Measurements from ENCODE around the gene NLRC3. TPM values are rescaled to one million over a fixed set of nuclear protein-coding genes. Genes with fewer than 3 reads are reported as not detected.
A peak's percentile ranks its signal among the peaks of the same experiment; 100 is the strongest.

The NLRC3 gene, protein sequence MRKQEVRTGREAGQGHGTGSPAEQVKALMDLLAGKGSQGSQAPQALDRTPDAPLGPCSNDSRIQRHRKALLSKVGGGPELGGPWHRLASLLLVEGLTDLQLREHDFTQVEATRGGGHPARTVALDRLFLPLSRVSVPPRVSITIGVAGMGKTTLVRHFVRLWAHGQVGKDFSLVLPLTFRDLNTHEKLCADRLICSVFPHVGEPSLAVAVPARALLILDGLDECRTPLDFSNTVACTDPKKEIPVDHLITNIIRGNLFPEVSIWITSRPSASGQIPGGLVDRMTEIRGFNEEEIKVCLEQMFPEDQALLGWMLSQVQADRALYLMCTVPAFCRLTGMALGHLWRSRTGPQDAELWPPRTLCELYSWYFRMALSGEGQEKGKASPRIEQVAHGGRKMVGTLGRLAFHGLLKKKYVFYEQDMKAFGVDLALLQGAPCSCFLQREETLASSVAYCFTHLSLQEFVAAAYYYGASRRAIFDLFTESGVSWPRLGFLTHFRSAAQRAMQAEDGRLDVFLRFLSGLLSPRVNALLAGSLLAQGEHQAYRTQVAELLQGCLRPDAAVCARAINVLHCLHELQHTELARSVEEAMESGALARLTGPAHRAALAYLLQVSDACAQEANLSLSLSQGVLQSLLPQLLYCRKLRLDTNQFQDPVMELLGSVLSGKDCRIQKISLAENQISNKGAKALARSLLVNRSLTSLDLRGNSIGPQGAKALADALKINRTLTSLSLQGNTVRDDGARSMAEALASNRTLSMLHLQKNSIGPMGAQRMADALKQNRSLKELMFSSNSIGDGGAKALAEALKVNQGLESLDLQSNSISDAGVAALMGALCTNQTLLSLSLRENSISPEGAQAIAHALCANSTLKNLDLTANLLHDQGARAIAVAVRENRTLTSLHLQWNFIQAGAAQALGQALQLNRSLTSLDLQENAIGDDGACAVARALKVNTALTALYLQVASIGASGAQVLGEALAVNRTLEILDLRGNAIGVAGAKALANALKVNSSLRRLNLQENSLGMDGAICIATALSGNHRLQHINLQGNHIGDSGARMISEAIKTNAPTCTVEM
- not detected in 2 replicates for total RNA-seq (2012; rRNA removed)

DNA sequence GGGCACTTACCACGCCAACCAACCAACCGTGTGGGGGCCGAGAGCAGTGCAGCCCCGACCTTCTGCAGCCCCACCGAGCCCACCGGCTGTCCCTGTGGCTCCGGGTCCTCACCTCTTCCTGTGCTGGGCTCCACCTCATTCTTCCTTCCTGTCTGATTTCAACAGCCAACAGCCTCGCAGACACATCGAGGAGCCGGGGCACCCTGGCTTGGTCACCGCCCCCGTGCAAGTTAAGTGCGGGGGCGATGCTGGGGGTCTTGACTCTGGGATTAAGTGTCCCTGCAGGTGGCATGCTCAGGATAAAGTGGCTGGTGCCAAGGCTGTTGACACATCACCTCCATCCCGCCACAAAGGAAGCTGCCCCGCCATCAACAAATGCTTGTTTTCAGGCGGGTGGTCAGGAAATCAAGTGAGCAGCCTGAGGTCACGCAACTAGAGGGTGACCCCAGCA, at the start of gene NLRC3:
NLRC3 (minus strand) TSS at position 102 of the 451 bp plus-strand sequence. CDS start 12,367 bp downstream, outside the sequence.
- no peak within 1 kb of the TSS for H3K9ac ChIP-seq (ENCODE audit: low read depth, low read length)
- peaks cover 4% of the 10 kb centered on the region for H3K4me1 ChIP-seq (ENCODE audit: control insufficient read depth, insufficient read depth, low read length)
- no peak within 1 kb of the TSS for H3K4me2 ChIP-seq (ENCODE audit: low read length)
- no peaks in the 10 kb centered on the region for H3K27me3 ChIP-seq (ENCODE audit: control insufficient read depth, insufficient read depth, low read length)
- H3K36me3 ChIP-seq (ENCODE audit: insufficient read depth, low read length): no peaks in the 10 kb centered on the region
- H3K4me3 ChIP-seq (ENCODE audit: low read length): no peak within 1 kb of the TSS
- no peaks in the 10 kb centered on the region for H3K9me3 ChIP-seq (replicated peaks; ENCODE audit: low read length)

DNA sequence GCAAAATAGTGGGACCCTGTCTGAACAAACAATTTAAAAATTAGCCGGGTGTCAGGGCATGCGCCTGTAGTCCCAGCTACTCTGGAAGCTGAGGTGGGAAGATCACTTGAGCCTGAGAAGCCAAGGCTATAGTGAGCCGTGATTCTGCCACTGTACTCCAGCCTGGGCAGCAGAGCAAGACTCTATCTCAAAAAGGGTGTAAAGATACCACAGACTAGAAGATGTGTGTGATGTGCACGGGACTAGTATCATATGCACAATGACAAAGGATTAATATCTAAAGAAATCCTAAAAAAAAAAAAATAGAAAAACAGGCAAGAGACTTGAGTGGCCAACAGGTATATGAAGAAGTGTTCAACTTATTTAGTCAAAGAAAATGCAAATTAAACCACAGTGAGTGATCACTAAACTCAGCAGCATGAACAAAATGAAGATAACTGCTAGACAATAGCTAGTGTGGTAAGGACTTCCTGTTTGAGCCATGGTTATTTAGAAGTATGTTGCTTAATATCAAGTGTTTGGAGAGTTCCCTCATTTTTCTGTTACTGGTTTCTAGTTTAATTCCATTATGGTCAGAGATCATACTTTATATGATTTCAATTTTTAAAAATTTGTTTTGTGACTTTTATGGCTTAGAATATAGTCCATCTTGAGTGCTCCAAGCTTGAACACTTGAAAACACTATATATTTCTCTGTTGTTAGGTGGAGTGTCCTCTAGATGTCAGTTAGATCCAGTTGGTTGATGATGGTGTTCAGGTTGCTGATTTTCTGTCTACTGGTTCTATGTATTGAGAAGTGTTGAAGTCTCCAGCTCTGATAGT, 48.9 kb upstream of the NLRC3 start:
- Histone ChIP-seq H3K4me1 (ENCODE audit: control insufficient read depth, insufficient read depth, low read length) (no peaks in the 10 kb centered on the region), H3K4me2 (ENCODE audit: low read length) (no peak overlapping the region), H3K36me3 (ENCODE audit: insufficient read depth, low read length) (no peaks in the 10 kb centered on the region), H3K27me3 (ENCODE audit: control insufficient read depth, insufficient read depth, low read length) (no peaks in the 10 kb centered on the region), H3K9ac (ENCODE audit: low read depth, low read length) (no peak overlapping the region), H3K4me3 (ENCODE audit: low read length) (no peak overlapping the region), H3K9me3 (replicated peaks; ENCODE audit: low read length) (no peaks in the 10 kb centered on the region)

DNA sequence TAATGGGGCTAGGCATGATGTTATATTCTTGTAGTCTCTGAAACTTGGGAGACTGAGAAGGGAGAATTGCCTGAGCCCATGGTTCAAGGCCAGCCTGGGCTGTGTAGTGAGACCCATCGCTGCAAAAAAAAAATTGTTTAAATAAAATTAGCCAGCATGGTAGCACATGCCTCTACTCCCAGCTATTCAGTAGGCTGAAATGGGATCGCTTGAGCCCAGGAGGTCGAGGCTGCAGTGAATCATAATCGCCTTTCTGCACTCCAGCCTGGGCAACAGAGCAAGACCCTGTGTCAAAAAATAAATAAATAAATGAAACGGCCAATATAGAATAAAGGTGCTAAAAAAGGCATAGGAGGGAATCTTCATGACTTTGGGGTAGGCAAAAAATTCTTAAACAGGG, 48.1 kb upstream of the NLRC3 start:
- no peak overlapping the region for H3K4me3 ChIP-seq (ENCODE audit: low read length)
- H3K9ac ChIP-seq (ENCODE audit: low read depth, low read length): no peak overlapping the region
- no peaks in the 10 kb centered on the region for H3K27me3 ChIP-seq (ENCODE audit: control insufficient read depth, insufficient read depth, low read length)
- no peaks in the 10 kb centered on the region for H3K36me3 ChIP-seq (ENCODE audit: insufficient read depth, low read length)
- no peaks in the 10 kb centered on the region for H3K4me1 ChIP-seq (ENCODE audit: control insufficient read depth, insufficient read depth, low read length)
- no peaks in the 10 kb centered on the region for H3K9me3 ChIP-seq (replicated peaks; ENCODE audit: low read length)
- H3K4me2 ChIP-seq (ENCODE audit: low read length): no peak overlapping the region

DNA sequence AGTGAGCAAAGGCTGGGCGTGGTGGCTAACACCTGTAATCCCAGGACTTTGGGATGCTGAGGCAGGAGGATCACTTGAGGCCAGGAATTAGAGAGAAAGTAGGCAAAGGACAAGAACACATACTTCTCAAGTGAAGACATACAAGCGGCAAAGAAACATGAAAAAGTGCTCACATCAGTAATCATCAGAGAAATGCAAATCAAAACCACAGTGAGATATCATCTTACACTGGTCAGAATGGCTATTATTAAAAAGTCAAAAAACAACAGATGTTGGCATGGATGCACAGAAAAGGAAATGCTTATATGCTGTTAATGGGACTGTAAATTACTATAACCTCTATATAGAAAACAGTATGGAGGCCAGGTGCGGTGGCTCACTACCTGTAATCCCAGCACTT, 46.4 kb upstream of the NLRC3 start:
- no peaks in the 10 kb centered on the region for H3K9me3 ChIP-seq (replicated peaks; ENCODE audit: low read length)
- H3K4me2 ChIP-seq (ENCODE audit: low read length): no peak overlapping the region
- H3K36me3 ChIP-seq (ENCODE audit: insufficient read depth, low read length): no peaks in the 10 kb centered on the region
- H3K9ac ChIP-seq (ENCODE audit: low read depth, low read length): no peak overlapping the region
- no peaks in the 10 kb centered on the region for H3K4me1 ChIP-seq (ENCODE audit: control insufficient read depth, insufficient read depth, low read length)
- no peak overlapping the region for H3K4me3 ChIP-seq (ENCODE audit: low read length)
- no peaks in the 10 kb centered on the region for H3K27me3 ChIP-seq (ENCODE audit: control insufficient read depth, insufficient read depth, low read length)

DNA sequence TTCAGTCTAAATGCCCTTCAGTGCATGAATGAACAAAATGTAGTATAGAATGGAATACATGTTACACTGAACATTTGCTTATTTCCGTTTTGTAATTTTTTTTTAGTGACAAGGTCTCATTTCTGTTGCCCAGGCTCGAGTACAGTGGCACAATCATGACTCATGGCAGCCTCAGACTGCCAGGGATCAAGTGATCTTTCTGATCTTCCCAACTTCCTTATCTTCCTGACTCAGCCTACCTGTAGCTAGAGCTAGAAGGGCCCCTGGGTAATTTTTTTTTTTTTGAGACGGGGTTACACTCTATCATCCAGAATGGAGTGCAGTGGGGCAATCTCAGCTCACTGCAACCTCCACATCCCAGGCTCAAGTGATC, 41.6 kb upstream of the NLRC3 start:
- H3K4me1 ChIP-seq (ENCODE audit: control insufficient read depth, insufficient read depth, low read length): no peaks in the 10 kb centered on the region
- no peaks in the 10 kb centered on the region for H3K9me3 ChIP-seq (replicated peaks; ENCODE audit: low read length)
- peaks cover 5% of the 10 kb centered on the region for H3K36me3 ChIP-seq (ENCODE audit: insufficient read depth, low read length)
- H3K4me3 ChIP-seq (ENCODE audit: low read length): no peak overlapping the region
- no peaks in the 10 kb centered on the region for H3K27me3 ChIP-seq (ENCODE audit: control insufficient read depth, insufficient read depth, low read length)
- H3K9ac ChIP-seq (ENCODE audit: low read depth, low read length): no peak overlapping the region
- no peak overlapping the region for H3K4me2 ChIP-seq (ENCODE audit: low read length)

DNA sequence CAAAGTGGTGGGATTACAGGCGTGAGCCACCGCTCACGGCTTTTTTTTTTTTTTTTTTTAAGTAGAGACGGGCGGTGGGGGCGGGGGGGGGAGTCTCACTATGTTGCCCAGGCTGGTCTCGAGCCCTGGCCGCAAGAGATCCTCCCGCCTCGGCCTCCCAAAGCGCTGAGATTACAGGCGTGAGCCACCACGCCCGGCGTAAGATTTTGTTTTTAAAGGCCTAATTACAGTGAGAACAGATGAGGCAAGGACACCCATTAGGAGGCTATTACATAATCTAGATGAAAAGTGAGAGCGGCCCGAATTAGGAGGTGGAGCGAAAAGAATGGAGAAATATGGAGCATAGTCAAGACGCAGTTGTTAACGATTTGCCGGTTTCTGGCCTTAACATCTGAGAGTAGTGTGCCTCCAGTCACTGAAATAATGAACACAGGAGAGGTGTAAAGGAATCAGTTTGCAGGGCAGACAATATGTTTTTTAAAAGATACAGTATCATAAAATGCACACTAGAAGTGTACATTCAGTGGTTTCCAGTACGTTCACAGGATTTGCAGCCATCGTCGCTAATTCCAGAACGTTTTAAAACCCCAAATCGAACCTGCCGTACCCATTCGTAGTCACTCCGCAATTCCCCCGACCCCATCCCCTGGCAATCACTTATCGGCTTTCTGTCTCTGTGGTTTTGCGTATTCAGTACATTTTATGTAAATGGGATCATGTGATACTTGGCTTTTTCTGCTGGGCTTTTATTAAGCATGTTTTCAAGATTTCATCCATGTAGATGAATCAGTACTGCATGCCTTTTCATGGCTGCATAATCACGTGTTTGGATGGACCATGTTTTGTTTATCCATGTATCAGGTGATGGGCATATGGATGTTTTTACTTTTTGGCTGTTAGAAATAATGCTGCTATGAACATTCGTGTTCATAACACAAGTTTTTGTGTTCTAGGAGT, 35.6 kb upstream of the NLRC3 start:
- H3K4me2 ChIP-seq (ENCODE audit: low read length): peak overlapping the region; percentile 89
- no peaks in the 10 kb centered on the region for H3K9me3 ChIP-seq (replicated peaks; ENCODE audit: low read length)
- H3K4me3 ChIP-seq (ENCODE audit: low read length): peak overlapping the region; percentile 99
- H3K4me1 ChIP-seq (ENCODE audit: control insufficient read depth, insufficient read depth, low read length): peaks cover 11% of the 10 kb centered on the region
- H3K36me3 ChIP-seq (ENCODE audit: insufficient read depth, low read length): peaks cover 9% of the 10 kb centered on the region
- H3K27me3 ChIP-seq (ENCODE audit: control insufficient read depth, insufficient read depth, low read length): no peaks in the 10 kb centered on the region
- H3K9ac ChIP-seq (ENCODE audit: low read depth, low read length): peak overlapping the region; percentile 97

DNA sequence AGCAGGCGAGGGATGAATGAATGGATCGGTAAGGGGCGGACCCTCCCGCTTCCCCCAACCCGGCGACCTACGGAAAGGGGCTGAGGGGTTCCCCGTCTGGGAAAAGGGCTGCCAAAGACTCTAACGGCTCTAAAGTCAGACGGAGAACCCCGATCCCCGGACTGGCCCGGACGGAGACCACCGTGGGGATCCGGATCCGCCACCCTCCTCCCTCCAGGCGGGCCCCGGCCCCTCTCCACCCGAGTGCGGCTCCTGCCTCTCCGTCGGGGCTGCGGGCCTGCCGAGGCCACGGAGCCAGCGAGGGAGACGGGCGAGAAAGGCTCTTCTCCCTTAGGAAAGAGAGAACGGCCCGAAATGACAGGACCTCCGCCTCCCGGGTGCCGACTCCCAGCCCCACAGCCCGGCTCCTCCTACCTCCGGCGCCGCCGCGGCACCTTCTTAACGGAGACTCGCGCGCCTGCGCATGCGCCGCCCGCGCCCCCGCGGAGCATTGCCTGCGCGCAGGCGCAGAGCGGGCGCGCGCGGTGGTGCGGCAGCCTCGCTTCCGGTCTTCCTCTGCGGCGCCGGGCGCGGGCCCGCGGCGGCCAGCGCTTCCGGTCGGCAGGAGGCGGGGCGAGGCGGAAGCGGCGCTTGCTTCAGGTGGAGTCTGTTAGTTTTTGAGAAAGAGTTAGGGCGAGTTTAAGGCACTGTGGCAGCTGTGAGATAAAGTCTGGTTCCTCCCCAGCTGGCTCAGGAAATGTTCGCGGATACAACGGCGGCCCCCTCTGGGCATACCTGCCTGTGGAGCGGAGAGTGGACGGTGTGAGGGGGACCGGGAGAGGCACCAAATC, 34.2 kb upstream of the NLRC3 start, which contains the start of gene SLX4:
SLX4 (minus strand) TSS at position 461 of the 830 bp plus-strand sequence. CDS start 2,642 bp downstream, outside the sequence.
- H3K27me3 ChIP-seq (ENCODE audit: control insufficient read depth, insufficient read depth, low read length): no peaks in the 10 kb centered on the region
- H3K9ac ChIP-seq (ENCODE audit: low read depth, low read length): peak within 1 kb of the TSS; percentile 97
- H3K4me2 ChIP-seq (ENCODE audit: low read length): peak within 1 kb of the TSS; percentile 96
- peaks cover 10% of the 10 kb centered on the region for H3K36me3 ChIP-seq (ENCODE audit: insufficient read depth, low read length)
- H3K9me3 ChIP-seq (replicated peaks; ENCODE audit: low read length): no peaks in the 10 kb centered on the region
- H3K4me3 ChIP-seq (ENCODE audit: low read length): peak within 1 kb of the TSS; percentile 99
- peaks cover 11% of the 10 kb centered on the region for H3K4me1 ChIP-seq (ENCODE audit: control insufficient read depth, insufficient read depth, low read length)

DNA sequence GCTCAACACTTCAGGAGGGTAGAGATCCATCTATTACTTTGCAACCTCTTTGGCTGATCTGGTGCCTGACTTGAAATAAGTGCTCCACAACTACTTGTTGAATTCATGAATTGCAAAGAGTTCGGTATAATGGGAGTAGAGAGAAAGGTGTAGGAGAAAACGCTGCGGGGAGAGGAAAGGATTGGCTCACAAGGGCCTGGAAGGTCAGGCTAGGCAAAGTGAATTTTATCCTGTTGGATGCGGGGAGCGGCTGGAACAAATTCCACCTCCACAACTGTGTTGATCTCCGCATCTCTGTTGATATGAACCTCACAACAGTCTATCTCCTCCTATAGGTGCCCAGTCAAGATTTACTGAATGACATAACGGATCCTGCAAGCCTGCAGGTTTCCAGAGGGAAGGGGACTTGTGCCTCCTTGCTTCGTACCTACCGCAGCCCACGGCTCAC, 33.5 kb upstream of the NLRC3 start:
- H3K4me2 ChIP-seq (ENCODE audit: low read length): peak overlapping the region; percentile 96
- peaks cover 11% of the 10 kb centered on the region for H3K4me1 ChIP-seq (ENCODE audit: control insufficient read depth, insufficient read depth, low read length)
- H3K36me3 ChIP-seq (ENCODE audit: insufficient read depth, low read length): peaks cover 13% of the 10 kb centered on the region
- no peaks in the 10 kb centered on the region for H3K9me3 ChIP-seq (replicated peaks; ENCODE audit: low read length)
- H3K9ac ChIP-seq (ENCODE audit: low read depth, low read length): peak overlapping the region; percentile 97
- H3K4me3 ChIP-seq (ENCODE audit: low read length): peak overlapping the region; percentile 99
- no peaks in the 10 kb centered on the region for H3K27me3 ChIP-seq (ENCODE audit: control insufficient read depth, insufficient read depth, low read length)

DNA sequence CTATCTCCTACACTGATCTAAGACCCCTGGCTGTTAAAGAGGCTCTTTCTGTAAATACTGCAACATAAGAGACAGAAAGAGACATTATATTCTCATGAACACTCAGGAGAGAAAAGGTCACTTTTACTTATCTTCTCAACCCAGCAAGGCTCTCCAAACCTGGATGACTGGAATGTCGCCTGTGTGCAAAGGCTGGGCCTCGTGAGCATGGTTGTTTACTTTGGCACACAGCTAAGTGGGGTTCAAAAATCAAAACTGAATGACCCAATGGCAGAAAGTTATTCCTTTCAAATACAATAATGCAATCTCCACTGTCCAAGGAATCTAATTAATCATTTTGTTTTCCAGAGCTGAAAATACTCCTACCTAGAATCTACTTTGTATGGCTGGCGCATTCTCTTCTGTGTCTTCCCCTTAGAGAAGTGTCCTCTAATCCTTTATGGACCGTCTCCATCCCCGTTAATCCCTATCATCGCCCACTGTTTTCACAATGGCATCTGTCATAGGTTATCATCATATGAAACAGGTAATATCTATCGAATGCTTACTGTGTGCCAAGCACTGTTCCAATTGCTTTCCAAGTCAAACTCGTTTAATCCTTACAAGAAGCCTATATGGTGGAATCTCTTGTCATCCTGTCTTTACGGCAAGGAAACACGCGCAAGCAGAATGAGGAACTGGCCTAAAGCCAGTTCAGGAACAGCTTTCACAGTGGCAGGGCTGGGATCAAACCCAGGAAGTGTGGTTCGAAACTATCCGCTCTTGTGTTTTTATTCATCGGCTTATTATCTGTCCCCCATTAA, 32.9 kb upstream of the NLRC3 start:
- H3K4me3 ChIP-seq (ENCODE audit: low read length): peak overlapping the region; percentile 99
- peak overlapping the region; percentile 96 for H3K4me2 ChIP-seq (ENCODE audit: low read length)
- peak overlapping the region; percentile 97 for H3K9ac ChIP-seq (ENCODE audit: low read depth, low read length)
- peaks cover 8% of the 10 kb centered on the region for H3K36me3 ChIP-seq (ENCODE audit: insufficient read depth, low read length)
- no peaks in the 10 kb centered on the region for H3K27me3 ChIP-seq (ENCODE audit: control insufficient read depth, insufficient read depth, low read length)
- no peaks in the 10 kb centered on the region for H3K9me3 ChIP-seq (replicated peaks; ENCODE audit: low read length)
- H3K4me1 ChIP-seq (ENCODE audit: control insufficient read depth, insufficient read depth, low read length): peaks cover 11% of the 10 kb centered on the region
